SU-DHL-6 (cell line): ENCODE measurements around the gene USP13.

Experiments
- H2AFZ ChIP-seq: fragments of 200-600 bp; sonication (generic); 2 replicates; pipeline ENCODE4 v1.6.1; 2014; ENCODE audit warnings: low read depth, mild to moderate bottlenecking, moderate library complexity, mixed read lengths, antibody characterized with exemption, low read length; ENCODE audit not compliant: severe bottlenecking
- H3F3A ChIP-seq: fragments of 200-600 bp; shearing (Covaris generic); 2 replicates; pipeline ENCODE4 v1.6.0; 2016; ENCODE audit warnings: antibody characterized with exemption, mild to moderate bottlenecking; ENCODE audit not compliant: insufficient read depth
- H3K27ac ChIP-seq: fragments of 200-600 bp; sonication (generic); 2 replicates; pipeline ENCODE4 v1.5.1; 2016; ENCODE audit warnings: low read depth, mild to moderate bottlenecking, low read length, moderate library complexity, mixed read lengths
- H3K27me3 ChIP-seq: fragments of 200-600 bp; sonication (generic), shearing (Covaris generic); 2 replicates; pipeline ENCODE4 v1.6.0; 2014; ENCODE audit warnings: mild to moderate bottlenecking, low read length
- H3K36me3 ChIP-seq: fragments of 200-600 bp; sonication (generic); 2 replicates; pipeline ENCODE4 v1.6.1; 2014; ENCODE audit warnings: mild to moderate bottlenecking, low read length, mixed read lengths
- H3K4me2 ChIP-seq: fragments of 300-600, 200-600 bp; shearing (Covaris generic), sonication (generic); 2 replicates; pipeline ENCODE4 v1.6.0; 2014; ENCODE audit warnings: low read length, low read depth, mild to moderate bottlenecking; ENCODE audit not compliant: poor library complexity, severe bottlenecking
- H3K4me3 ChIP-seq: fragments of 200-600 bp; sonication (generic); 2 replicates; pipeline ENCODE4 v1.5.1; 2014; ENCODE audit warnings: antibody characterized with exemption, low read length, mild to moderate bottlenecking, mixed read lengths; ENCODE audit not compliant: insufficient read depth, poor library complexity, severe bottlenecking
- H3K79me2 ChIP-seq: fragments of 200-600 bp; sonication (generic); 2 replicates; pipeline ENCODE4 v1.6.1; 2014; ENCODE audit warnings: mild to moderate bottlenecking, low read length, moderate library complexity; ENCODE audit not compliant: insufficient read depth
- H3K9ac ChIP-seq: fragments of 200-600 bp; sonication (generic); 2 replicates; pipeline ENCODE4 v1.7.0; 2014; ENCODE audit warnings: mild to moderate bottlenecking, low read length
- H3K9me2 ChIP-seq: fragments of 200-600 bp; sonication (generic); replicated peaks from 2 replicates; pipeline ENCODE4 v1.6.1; 2014; ENCODE audit warnings: low read length; ENCODE audit not compliant: insufficient read depth
- H3K9me3 ChIP-seq: fragments of 200-600 bp; sonication (generic); 2 replicates; pipeline ENCODE4 v1.6.1; 2014; ENCODE audit warnings: low read length, mixed read lengths; ENCODE audit not compliant: insufficient read depth
- H4K20me1 ChIP-seq: fragments of 200-600 bp; sonication (generic); 2 replicates; pipeline ENCODE4 v1.6.1; 2014; ENCODE audit warnings: low read depth, mild to moderate bottlenecking, antibody characterized with exemption, low read length, moderate library complexity, mixed read lengths
- CTCF ChIP-seq: fragments of 200-600 bp; sonication (generic); IDR thresholded peaks from one replicate; pipeline ENCODE4 v1.5.1; 2017; ENCODE audit warnings: antibody characterized with exemption, mild to moderate bottlenecking, low read length, moderate library complexity; ENCODE audit not compliant: insufficient read depth, poor library complexity, severe bottlenecking
- EZH2phosphoT487 ChIP-seq: fragments of 200-600 bp; sonication (generic), shearing (Covaris generic); conservative IDR thresholded peaks from 2 replicates; pipeline ENCODE4 v1.6.1; 2018; ENCODE audit warnings: mild to moderate bottlenecking, antibody characterized with exemption, low read length, moderate library complexity, mixed read lengths

The USP13 gene

GRCh38 chr3:179695672-179696313 is 43.0 kb downstream of the USP13 start:
- Histone ChIP-seq H3K9me2 (no peaks in the 10 kb centered on the region), H3K4me2 (no peak overlapping the region), H3K9me3 (no peaks in the 10 kb centered on the region), H3K4me3 (no peak overlapping the region), H3K27ac (no peak overlapping the region), H3K36me3 (no peaks in the 10 kb centered on the region), H2AFZ (no peak overlapping the region), H3F3A (no peaks in the 10 kb centered on the region), H3K9ac (no peak overlapping the region), H4K20me1 (no peaks in the 10 kb centered on the region), H3K27me3 (no peaks in the 10 kb centered on the region), H3K79me2 (peaks cover 7% of the 10 kb centered on the region; the same call in 1 of the 2 replicates)
- no peak for TF ChIP-seq EZH2phosphoT487
- TF ChIP-seq CTCF: no peak

- H4K20me1 ChIP-seq: no peaks in the 10 kb centered on the region
- H3K9me2 ChIP-seq: no peaks in the 10 kb centered on the region
- TF ChIP-seq CTCF: no peak
- no peak for TF ChIP-seq EZH2phosphoT487
- H3F3A ChIP-seq: no peaks in the 10 kb centered on the region
- H3K4me3 ChIP-seq: no peak overlapping the region
- no peak overlapping the region for H3K4me2 ChIP-seq
- no peaks in the 10 kb centered on the region; the same call in 1 of the 2 replicates for H3K36me3 ChIP-seq
- H3K27me3 ChIP-seq: no peaks in the 10 kb centered on the region
- H2AFZ ChIP-seq: no peak overlapping the region
- H3K27ac ChIP-seq: no peak overlapping the region
- H3K9ac ChIP-seq: no peak overlapping the region
- no peaks in the 10 kb centered on the region for H3K9me3 ChIP-seq
- H3K79me2 ChIP-seq: peaks cover 7% of the 10 kb centered on the region; the same call in 1 of the 2 replicates
These were observed 45.0 kb downstream of the USP13 start for GRCh38 chr3:179697736-179698332.

- Histone ChIP-seq H3K79me2 (peaks cover 7% of the 10 kb centered on the region; the same call in 1 of the 2 replicates), H3K9me3 (no peaks in the 10 kb centered on the region), H3K4me2 (no peak overlapping the region), H2AFZ (no peak overlapping the region), H3K9ac (no peak overlapping the region), H3K4me3 (no peak overlapping the region), H3K27me3 (no peaks in the 10 kb centered on the region), H3F3A (no peaks in the 10 kb centered on the region), H3K9me2 (no peaks in the 10 kb centered on the region), H3K36me3 (no peaks in the 10 kb centered on the region; the same call in 1 of the 2 replicates), H4K20me1 (no peaks in the 10 kb centered on the region), H3K27ac (no peak overlapping the region)
- no peak for TF ChIP-seq EZH2phosphoT487
- no peak for TF ChIP-seq CTCF
These were observed 47.9 kb downstream of the USP13 start for GRCh38 chr3:179700716-179701115.
